ENCODE data around the gene ERV3-1.
"Not testable (repeated sequence)": the region's sequence is repeated elsewhere in the genome, so short reads cannot be mapped to it uniquely, and the experiment has no call there.

- not testable (repeated sequence) for TF ChIP-seq TAF1 (IDR thresholded peaks at IDR 0.05; ENCODE audit: borderline replicate concordance, low read depth, low read length); POLR2A (IDR thresholded peaks at IDR 0.05; ENCODE audit: low read depth, low read length); POLR2AphosphoS5 (IDR thresholded peaks at IDR 0.05; ENCODE audit: low read depth, low read length)
Observed at GRCh38 chr7:65035469-65035868, 29.0 kb upstream of the ERV3-1 start.

All from GM12892 (cell line).